ENCODE measurements around the gene SCN8A. TPM values are rescaled to one million over a fixed set of nuclear protein-coding genes. Genes with fewer than 3 reads are reported as not detected.

Gene SCN8A
- total and polyA plus RNA-seq, 2 experiments from 2014 or later, result 4.6 to 23.9 TPM

DNA sequence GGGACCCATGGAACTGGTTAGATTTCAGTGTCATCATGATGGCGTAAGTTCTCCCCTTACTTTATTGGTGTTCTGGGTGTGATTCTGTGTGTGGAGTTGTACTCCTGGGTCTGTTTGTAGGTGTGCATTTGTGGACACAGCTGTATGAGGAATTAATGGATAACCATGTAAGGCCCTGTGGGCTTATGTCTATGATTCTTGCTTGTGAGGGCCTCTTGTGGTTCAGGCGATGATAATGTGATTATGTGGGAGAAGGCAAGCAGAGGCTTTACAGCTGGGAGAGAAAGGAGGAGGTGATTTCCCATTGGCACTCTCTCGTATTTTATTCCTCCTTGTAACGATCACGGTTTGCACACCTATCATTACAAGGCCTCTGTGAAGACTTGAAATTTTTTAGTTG lies 96.1 kb downstream of the SCN8A start (continued):
- no peak for TF ChIP-seq ZNF331 (CRISPR knock-in tag; IDR thresholded peaks at IDR 0.05; ENCODE audit: low read depth)
- no peak for TF ChIP-seq POLR2AphosphoS5 (IDR thresholded peaks at IDR 0.05; ENCODE audit: low read depth)
- TF ChIP-seq, protein P1, sequence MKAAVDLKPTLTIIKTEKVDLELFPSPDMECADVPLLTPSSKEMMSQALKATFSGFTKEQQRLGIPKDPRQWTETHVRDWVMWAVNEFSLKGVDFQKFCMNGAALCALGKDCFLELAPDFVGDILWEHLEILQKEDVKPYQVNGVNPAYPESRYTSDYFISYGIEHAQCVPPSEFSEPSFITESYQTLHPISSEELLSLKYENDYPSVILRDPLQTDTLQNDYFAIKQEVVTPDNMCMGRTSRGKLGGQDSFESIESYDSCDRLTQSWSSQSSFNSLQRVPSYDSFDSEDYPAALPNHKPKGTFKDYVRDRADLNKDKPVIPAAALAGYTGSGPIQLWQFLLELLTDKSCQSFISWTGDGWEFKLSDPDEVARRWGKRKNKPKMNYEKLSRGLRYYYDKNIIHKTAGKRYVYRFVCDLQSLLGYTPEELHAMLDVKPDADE (IDR thresholded peaks at IDR 0.05), result no peak
- no peak for TF ChIP-seq REST (IDR thresholded peaks at IDR 0.05; ENCODE audit: unreplicated experiment)
- TF ChIP-seq JUNB (IDR thresholded peaks at IDR 0.05; ENCODE audit: unreplicated experiment), result no peak
- TF ChIP-seq CREB1 (CRISPR knock-in tag; IDR thresholded peaks at IDR 0.05; ENCODE audit: low read depth), result no peak

DNA sequence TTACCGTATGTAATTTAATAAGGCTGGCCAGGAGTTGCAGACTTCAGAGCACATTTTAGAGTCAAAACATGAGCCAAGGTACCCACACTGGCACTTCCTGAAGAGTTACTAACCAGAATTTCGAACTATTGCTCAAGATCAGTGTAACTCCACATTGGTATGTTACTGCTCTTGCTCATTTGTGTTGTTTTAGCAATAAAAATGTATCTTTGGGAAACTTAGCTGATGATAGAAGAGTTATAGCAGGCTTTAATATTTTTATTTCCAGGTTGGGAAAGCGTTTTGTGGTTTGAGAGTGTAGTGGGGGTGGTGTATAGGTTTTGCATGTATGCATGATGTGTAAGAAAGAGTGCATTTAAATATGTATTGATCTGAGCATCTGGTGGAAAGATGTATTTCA lies 96.6 kb downstream of the SCN8A start:
- Mint-ChIP-seq H3K4me3 (no peak overlapping the region), H3K9me3 (no peaks in the 10 kb centered on the region), H3K36me3 (ENCODE audit: low read depth) (no peaks in the 10 kb centered on the region; the same call in 2 of the 3 replicates), H3K27ac (0 out of 2 replicates have a peak overlapping the region, but pooled peaks have one; percentile 5), H3K27me3 (ENCODE audit: insufficient read depth, low read depth, poor library complexity) (no peaks in the 10 kb centered on the region), H3K4me1 (peaks cover 38% of the 10 kb centered on the region)
- no peaks in the 10 kb centered on the region; the same call in 1 of the 2 replicates for H4K20me1 ChIP-seq (replicated peaks; ENCODE audit: insufficient read depth)
- H3K27me3 ChIP-seq (ENCODE audit: insufficient read depth), result no peaks in the 10 kb centered on the region
- H3K27ac ChIP-seq (ENCODE audit: low read depth), result no peak overlapping the region
- ATAC-seq (no peak), DNase-seq (ENCODE audit: low spot score) (no peak)
- H3K4me3 ChIP-seq, result no peak overlapping the region
- H3K9me2 ChIP-seq (ENCODE audit: insufficient read depth), result no peaks in the 10 kb centered on the region
- no peaks in the 10 kb centered on the region for H3K36me3 ChIP-seq (ENCODE audit: insufficient read depth)
- no peak overlapping the region for H3K4me2 ChIP-seq
- peaks cover 31% of the 10 kb centered on the region for H3K4me1 ChIP-seq (ENCODE audit: insufficient read depth)
- no peak overlapping the region for H2AFZ ChIP-seq
- H3F3A ChIP-seq (replicated peaks; ENCODE audit: low read depth), result no peaks in the 10 kb centered on the region
- H3K79me2 ChIP-seq (replicated peaks; ENCODE audit: insufficient read depth), result no peaks in the 10 kb centered on the region
- TF ChIP-seq CREB1 (CRISPR knock-in tag; IDR thresholded peaks at IDR 0.05; ENCODE audit: low read depth), result no peak
- TF ChIP-seq ZNF462 (CRISPR knock-in tag; IDR thresholded peaks at IDR 0.05), result no peak
- no peak for TF ChIP-seq EZH2 (IDR thresholded peaks at IDR 0.05; ENCODE audit: low read depth, unreplicated experiment)
- TF ChIP-seq, protein P2, sequence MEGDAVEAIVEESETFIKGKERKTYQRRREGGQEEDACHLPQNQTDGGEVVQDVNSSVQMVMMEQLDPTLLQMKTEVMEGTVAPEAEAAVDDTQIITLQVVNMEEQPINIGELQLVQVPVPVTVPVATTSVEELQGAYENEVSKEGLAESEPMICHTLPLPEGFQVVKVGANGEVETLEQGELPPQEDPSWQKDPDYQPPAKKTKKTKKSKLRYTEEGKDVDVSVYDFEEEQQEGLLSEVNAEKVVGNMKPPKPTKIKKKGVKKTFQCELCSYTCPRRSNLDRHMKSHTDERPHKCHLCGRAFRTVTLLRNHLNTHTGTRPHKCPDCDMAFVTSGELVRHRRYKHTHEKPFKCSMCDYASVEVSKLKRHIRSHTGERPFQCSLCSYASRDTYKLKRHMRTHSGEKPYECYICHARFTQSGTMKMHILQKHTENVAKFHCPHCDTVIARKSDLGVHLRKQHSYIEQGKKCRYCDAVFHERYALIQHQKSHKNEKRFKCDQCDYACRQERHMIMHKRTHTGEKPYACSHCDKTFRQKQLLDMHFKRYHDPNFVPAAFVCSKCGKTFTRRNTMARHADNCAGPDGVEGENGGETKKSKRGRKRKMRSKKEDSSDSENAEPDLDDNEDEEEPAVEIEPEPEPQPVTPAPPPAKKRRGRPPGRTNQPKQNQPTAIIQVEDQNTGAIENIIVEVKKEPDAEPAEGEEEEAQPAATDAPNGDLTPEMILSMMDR (conservative IDR thresholded peaks at IDR 0.05; ENCODE audit: low read depth in 2 of 2), result no peak
- TF ChIP-seq NANOG (IDR thresholded peaks at IDR 0.05; ENCODE audit: borderline replicate concordance), result no peak
- no peak for TF ChIP-seq ZNF114 (CRISPR knock-in tag; IDR thresholded peaks at IDR 0.05)

Data from GM23338 (cell line).